Breast epithelium (tissue), 3 donors: ENCODE measurements around the gene RGS3.

Source experiments
- POLR2AphosphoS5 ChIP-seq, 3 donors: sonication (generic); formaldehyde crosslinking; IDR thresholded peaks; one replicate each; pipeline ENCODE4 v1.6.1; 2017; ENCODE audit warnings: antibody characterized with exemption in 3 of 3
- TF ChIP-seq, protein P1 (sequence below), 3 donors: fragments of 450-650 bp; IDR thresholded peaks; one replicate each; pipeline ENCODE4 v1.5.1; 2016 to 2017; ENCODE audit warnings: antibody characterized with exemption in 3 of 3, mild to moderate bottlenecking in 3 of 3, moderate library complexity in 3 of 3

DNA sequence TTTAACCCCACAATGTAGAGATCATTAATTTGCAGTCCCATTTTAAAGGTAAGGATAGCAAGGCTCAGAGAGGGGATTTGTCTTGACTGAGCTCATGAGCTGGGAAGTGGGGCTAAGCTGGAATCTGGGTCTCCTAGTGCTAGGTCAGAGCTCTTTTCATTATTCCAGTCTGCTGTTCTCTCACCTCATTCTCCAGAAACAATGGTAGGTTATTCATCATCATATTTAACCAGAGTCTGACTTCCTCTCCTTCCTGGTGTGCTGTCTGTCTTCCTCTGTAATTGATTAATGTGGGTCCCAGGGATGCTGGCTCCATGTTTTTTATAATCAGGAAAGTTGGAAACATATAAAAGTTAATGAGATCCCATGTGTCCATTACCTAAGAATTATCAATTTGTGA, 32.3 kb upstream of the RGS3 start:
- TF ChIP-seq, protein P1, sequence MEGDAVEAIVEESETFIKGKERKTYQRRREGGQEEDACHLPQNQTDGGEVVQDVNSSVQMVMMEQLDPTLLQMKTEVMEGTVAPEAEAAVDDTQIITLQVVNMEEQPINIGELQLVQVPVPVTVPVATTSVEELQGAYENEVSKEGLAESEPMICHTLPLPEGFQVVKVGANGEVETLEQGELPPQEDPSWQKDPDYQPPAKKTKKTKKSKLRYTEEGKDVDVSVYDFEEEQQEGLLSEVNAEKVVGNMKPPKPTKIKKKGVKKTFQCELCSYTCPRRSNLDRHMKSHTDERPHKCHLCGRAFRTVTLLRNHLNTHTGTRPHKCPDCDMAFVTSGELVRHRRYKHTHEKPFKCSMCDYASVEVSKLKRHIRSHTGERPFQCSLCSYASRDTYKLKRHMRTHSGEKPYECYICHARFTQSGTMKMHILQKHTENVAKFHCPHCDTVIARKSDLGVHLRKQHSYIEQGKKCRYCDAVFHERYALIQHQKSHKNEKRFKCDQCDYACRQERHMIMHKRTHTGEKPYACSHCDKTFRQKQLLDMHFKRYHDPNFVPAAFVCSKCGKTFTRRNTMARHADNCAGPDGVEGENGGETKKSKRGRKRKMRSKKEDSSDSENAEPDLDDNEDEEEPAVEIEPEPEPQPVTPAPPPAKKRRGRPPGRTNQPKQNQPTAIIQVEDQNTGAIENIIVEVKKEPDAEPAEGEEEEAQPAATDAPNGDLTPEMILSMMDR (IDR thresholded peaks at IDR 0.05) = no peak
- no peak for TF ChIP-seq POLR2AphosphoS5 (IDR thresholded peaks at IDR 0.05)
